ENCODE results near the gene ITPKC.

ITPKC gene

DNA sequence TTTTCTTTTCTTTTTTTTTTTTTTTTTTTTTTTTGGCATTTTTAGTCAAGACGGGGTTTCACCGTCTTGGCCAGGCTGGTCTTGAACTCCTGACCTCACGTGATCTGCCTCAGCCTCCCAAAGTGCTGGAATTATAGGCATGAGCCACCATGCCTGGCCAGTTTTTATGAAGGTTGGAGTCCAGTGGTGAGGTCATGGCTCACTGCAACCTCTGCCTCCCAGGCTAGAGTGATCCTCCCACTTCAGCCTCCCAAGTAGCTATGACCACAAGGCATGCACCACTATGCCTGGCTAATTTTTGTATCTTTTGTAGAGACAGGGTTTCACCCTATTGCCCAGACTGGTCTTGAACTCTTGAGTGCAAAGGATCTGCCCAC, 38.3 kb downstream of the ITPKC start:
- TF ChIP-seq, protein P1, sequence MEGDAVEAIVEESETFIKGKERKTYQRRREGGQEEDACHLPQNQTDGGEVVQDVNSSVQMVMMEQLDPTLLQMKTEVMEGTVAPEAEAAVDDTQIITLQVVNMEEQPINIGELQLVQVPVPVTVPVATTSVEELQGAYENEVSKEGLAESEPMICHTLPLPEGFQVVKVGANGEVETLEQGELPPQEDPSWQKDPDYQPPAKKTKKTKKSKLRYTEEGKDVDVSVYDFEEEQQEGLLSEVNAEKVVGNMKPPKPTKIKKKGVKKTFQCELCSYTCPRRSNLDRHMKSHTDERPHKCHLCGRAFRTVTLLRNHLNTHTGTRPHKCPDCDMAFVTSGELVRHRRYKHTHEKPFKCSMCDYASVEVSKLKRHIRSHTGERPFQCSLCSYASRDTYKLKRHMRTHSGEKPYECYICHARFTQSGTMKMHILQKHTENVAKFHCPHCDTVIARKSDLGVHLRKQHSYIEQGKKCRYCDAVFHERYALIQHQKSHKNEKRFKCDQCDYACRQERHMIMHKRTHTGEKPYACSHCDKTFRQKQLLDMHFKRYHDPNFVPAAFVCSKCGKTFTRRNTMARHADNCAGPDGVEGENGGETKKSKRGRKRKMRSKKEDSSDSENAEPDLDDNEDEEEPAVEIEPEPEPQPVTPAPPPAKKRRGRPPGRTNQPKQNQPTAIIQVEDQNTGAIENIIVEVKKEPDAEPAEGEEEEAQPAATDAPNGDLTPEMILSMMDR (conservative IDR thresholded peaks at IDR 0.05; ENCODE audit: low read length): no peak
- DNase-seq (ENCODE audit: low read depth): no peak
- no peak overlapping the region for H3K4me3 ChIP-seq (ENCODE audit: low read length)

DNA sequence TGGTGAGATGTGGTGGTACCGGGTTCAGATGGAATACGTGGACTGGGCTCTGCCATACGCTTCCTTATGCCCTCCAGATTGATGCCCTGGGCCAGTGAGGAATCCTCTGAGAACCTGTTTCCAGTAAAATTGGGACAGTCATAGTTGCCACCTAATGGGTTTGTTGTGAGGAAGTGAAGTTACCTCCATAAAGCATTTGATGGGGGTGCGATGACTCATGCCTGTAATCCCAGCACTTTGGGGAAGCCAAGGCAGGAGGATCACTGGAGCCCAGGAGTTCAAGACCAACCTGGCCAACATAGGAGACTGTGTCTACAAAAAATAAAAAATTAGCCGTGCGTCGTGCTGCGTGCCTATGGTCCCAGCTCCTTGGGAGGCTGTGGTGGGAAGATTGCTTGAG, 38.9 kb downstream of the ITPKC start:
- no peak overlapping the region for H3K4me3 ChIP-seq (ENCODE audit: low read length)
- TF ChIP-seq, protein P1 (conservative IDR thresholded peaks at IDR 0.05; ENCODE audit: low read length): no peak
- no peak for DNase-seq (ENCODE audit: low read depth)

DNA sequence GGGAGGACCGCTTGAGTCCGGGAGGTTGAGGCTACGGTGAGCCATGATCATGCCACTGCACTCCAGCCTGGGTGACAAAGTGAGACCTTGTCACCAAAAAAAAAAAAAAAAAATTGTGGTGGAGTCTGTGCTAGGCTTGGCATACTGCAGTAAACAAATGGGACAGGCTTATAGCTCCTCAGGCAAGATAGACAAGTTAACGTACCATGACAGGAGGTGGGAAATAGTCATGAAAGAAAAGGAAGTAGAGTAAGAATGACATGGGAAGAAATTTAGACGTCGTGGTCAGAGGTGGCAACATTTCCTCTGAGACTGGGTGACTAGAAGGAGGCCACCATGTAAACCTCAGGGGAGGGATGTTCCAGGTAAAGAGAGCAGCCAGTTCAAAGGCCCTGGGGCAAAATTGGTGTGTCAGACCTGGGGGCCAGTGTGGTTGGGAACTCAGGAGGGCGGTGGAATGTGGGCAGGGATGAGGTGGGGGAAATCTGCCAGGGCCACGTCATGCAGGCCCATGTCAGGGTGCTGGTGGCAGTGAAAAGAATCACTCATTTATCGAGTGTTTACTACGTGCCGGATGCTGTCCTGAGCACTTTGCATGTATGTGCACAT, 39.7 kb downstream of the ITPKC start:
- no peak for DNase-seq (ENCODE audit: low read depth)
- H3K4me3 ChIP-seq (ENCODE audit: low read length): no peak overlapping the region
- TF ChIP-seq, protein P1 (conservative IDR thresholded peaks at IDR 0.05; ENCODE audit: low read length): no peak

DNA sequence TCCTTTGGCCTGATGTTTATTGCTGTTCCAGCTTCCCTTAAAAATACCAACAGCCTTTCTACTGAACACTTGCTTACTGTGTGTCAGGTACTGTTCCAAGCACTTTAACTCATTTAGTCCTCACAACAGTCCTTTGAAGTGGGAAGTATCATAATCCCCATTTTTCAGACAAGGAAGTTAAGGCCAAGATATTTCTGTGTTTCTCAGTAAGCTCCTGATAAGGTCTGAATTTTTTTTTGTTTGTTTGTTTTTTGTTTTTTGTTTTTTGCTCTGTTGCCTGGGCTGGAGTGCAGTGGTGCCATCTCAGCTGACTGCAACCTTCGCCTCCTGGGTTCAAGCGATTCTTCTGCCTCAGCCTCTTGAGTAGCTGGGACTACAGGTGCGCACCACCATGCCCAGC, 41.6 kb downstream of the ITPKC start:
- TF ChIP-seq, protein P1 (conservative IDR thresholded peaks at IDR 0.05; ENCODE audit: low read length): no peak
- no peak overlapping the region for H3K4me3 ChIP-seq (ENCODE audit: low read length)
- no peak for DNase-seq (ENCODE audit: low read depth)

DNA sequence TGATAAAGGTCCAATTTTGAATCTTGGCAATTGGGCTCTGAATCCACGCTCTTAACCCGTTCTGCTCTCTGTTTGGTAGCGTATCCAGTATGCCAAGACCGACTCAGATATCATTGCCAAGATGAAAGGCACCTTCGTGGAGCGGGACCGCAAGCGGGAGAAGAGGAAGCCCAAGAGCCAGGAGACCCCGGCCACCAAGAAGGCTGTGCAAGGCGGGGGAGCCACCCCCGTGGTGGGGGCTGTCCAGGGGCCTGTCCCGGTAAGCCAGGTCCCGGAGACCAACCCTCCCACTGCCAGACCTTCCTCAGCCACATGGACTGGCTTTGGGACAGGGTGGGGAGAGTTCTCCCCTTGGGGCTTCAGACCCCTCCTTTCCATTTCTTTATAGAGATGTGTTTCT, 42.4 kb downstream of the ITPKC start:
- DNase-seq (ENCODE audit: low read depth): no peak
- no peak overlapping the region for H3K4me3 ChIP-seq (ENCODE audit: low read length)
- TF ChIP-seq, protein P1 (conservative IDR thresholded peaks at IDR 0.05; ENCODE audit: low read length): no peak

DNA sequence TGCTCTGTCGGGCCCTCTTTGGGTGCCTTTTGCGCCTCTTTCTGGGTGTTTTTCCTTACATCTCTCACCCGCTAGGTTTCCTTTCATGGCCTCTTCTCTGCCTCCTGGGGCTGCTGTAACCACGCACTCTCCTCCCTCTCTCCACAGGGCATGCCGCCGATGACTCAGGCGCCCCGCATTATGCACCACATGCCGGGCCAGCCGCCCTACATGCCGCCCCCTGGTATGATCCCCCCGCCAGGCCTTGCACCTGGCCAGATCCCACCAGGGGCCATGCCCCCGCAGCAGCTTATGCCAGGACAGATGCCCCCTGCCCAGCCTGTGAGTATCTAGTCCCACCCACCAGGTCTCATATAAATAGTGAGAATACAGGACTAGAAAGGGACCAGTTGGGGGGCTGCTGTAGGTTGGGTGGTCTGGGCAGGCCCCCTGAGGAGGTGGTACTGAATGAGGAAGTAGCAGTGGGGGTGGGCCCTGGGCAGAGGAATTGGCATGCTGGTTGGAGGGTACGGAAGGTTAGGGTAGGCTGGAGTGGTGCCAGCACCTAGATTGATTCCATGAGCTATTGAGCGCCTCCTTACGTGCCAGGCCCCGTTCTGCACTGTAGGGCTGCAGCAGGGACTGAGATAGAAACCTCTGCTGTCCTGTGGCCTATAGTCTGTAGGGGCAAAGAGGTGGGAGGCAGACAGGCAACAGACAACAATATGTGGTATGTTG, 46.0 kb downstream of the ITPKC start:
- TF ChIP-seq, protein P1 (conservative IDR thresholded peaks at IDR 0.05; ENCODE audit: low read length): no peak
- H3K4me3 ChIP-seq (ENCODE audit: low read length): no peak overlapping the region
- DNase-seq (ENCODE audit: low read depth): no peak

DNA sequence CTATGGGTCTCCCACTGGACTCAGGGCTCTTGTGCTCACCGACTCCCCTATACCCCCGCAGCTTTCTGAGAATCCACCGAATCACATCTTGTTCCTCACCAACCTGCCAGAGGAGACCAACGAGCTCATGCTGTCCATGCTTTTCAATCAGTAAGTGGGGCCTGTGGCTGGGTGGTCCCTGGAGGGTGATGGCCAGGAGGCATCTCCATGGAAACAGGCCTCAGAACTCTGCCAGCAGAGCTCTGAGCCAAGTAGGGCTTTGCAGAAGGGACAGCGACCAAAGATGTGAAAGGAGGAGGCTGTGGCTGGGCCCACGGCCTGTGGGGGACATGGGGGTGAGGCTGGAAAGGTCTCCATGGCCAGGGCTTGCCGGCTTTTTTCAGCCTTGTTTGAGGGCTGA, 46.6 kb downstream of the ITPKC start:
- TF ChIP-seq, protein P1 (conservative IDR thresholded peaks at IDR 0.05; ENCODE audit: low read length): no peak
- no peak for DNase-seq (ENCODE audit: low read depth)
- no peak overlapping the region for H3K4me3 ChIP-seq (ENCODE audit: low read length)

Measured in AG10803 (cell line).